Thyroid gland (tissue), 4 donors: ENCODE results near the gene TLE1. TPM values are rescaled to one million over a fixed set of nuclear protein-coding genes. Genes with fewer than 3 reads are reported as not detected.

Experiments used
- DNase-seq, 2 donors: peaks; one replicate each; pipeline ENCODE4 v3.0.0-alpha.2; 2019
- H3K27ac ChIP-seq, 3 donors: fragments of 200-600 bp; sonication (generic); 1 replicate in 2 of 3; 2 replicates in 1 of 3; pipeline ENCODE4 v1.5.1; 2016 to 2019; ENCODE audit warnings: mild to moderate bottlenecking in 1 of 3, moderate library complexity in 1 of 3
- H3K27me3 ChIP-seq: fragments of 200-600 bp; sonication (generic); one replicate; pipeline ENCODE4 v1.5.1; 2019
- H3K36me3 ChIP-seq, 2 donors: fragments of 200-600 bp; sonication (generic); one replicate each; pipeline ENCODE4 v1.5.1; 2016 to 2019
- H3K4me1 ChIP-seq, 2 donors: fragments of 200-600 bp; sonication (generic); one replicate each; pipeline ENCODE4 v1.5.1; 2017 to 2019
- H3K4me3 ChIP-seq, 3 donors: fragments of 200-600 bp; sonication (generic); replicated peaks in 1 of 3; 1 replicate in 2 of 3; 2 replicates in 1 of 3; pipeline ENCODE4 v1.5.1; 2016; ENCODE audit warnings: mild to moderate bottlenecking in 1 of 3
- H3K9me3 ChIP-seq: fragments of 200-600 bp; sonication (generic); one replicate; pipeline ENCODE4 v1.5.1; 2017
- CTCF ChIP-seq, 6 experiments: fragments of 200-600 bp in 3 of 6; fragments of 450-650 bp in 3 of 6; sonication (generic) in 3 of 6; IDR thresholded peaks; one replicate each; pipeline ENCODE4 v1.5.1; 2016 to 2019; ENCODE audit warnings: antibody characterized with exemption in 6 of 6, mild to moderate bottlenecking in 2 of 6, inconsistent platforms in 1 of 6, moderate library complexity in 1 of 6
- POLR2A ChIP-seq, 2 donors: fragments of 450-650 bp; IDR thresholded peaks; one replicate each; pipeline ENCODE4 v1.6.1; 2017; ENCODE audit warnings: antibody characterized with exemption in 2 of 2, mild to moderate bottlenecking in 2 of 2, moderate library complexity in 1 of 2
- WGBS, 2 donors: methylation state at CpG; one replicate each; pipeline ENCODE4 v1.1.5; 2017; 5-methylcytosine and 5-hydroxymethylcytosine counted together
- intact Hi-C: fragments of 100-400 bp; cut with DNase I; formaldehyde crosslinking; loops from one replicate; pipeline ENCODE4 v1.15.1; 2023
- total RNA-seq, 4 donors: library from RNA; depleted of rRNA; stranded (reverse); fragments of >200 nt; gene quantifications; one replicate each; pipeline ENCODE4 v1.2.3, GENCODE V29; 2016

Gene TLE1
- total RNA-seq, 4 donors from 2014 or later, result 40.7 to 91.1 (median 58.4) TPM

GRCh38 chr9:81634915-81635516, 54.3 kb downstream of the TLE1 start:
- Histone ChIP-seq H3K4me3 (no peak overlapping the region), H3K27me3 (no peaks in the 10 kb centered on the region), H3K27ac (no peak overlapping the region), H3K36me3 (no peaks in the 10 kb centered on the region), H3K9me3 (no peaks in the 10 kb centered on the region), H3K4me1 (peaks cover 0 to 18% of the 10 kb centered on the region in 2 donors)
- TF ChIP-seq CTCF (IDR thresholded peaks at IDR 0.05) (no peak), POLR2A (IDR thresholded peaks at IDR 0.05) (no peak)
- intact Hi-C loops, result no loop called here
- DNase-seq, result no peak
- WGBS, 2 donors, result 68 to 80% methylated on average over 5 of the region's 5 CpGs

- Histone ChIP-seq H3K4me3 (no peak overlapping the region), H3K27ac (no peak overlapping the region), H3K27me3 (no peaks in the 10 kb centered on the region), H3K9me3 (no peaks in the 10 kb centered on the region), H3K4me1 (peaks cover 0 to 16% of the 10 kb centered on the region in 2 donors), H3K36me3 (no peaks in the 10 kb centered on the region)
- WGBS, 2 donors, result 87 to 94% methylated on average over 18 of the region's 18 CpGs
- no peak for TF ChIP-seq CTCF (IDR thresholded peaks at IDR 0.05)
- TF ChIP-seq POLR2A (IDR thresholded peaks at IDR 0.05), result no peak
- no peak for DNase-seq
- intact Hi-C loops, result no loop called here
These were observed 55.1 kb downstream of the TLE1 start for GRCh38 chr9:81633952-81634854.

- no peak overlapping the region for H3K27ac ChIP-seq
- H3K36me3 ChIP-seq, result no peaks in the 10 kb centered on the region
- no peak for DNase-seq
- 89 to 100% methylated on average over 1 of the region's 1 CpG for WGBS, 2 donors
- H3K4me1 ChIP-seq, result peaks cover 0 to 7% of the 10 kb centered on the region in 2 donors
- no peaks in the 10 kb centered on the region for H3K27me3 ChIP-seq
- intact Hi-C loops, result no loop called here
- no peak for TF ChIP-seq CTCF (IDR thresholded peaks at IDR 0.05)
- no peak for TF ChIP-seq POLR2A (IDR thresholded peaks at IDR 0.05)
- H3K4me3 ChIP-seq, result no peak overlapping the region
- H3K9me3 ChIP-seq, result no peaks in the 10 kb centered on the region
These were observed 56.7 kb downstream of the TLE1 start for GRCh38 chr9:81632599-81632998.

GRCh38 chr9:81631218-81631745, 58.1 kb downstream of the TLE1 start:
- H3K9me3 ChIP-seq, result no peaks in the 10 kb centered on the region
- DNase-seq, result no peak
- H3K27me3 ChIP-seq, result no peaks in the 10 kb centered on the region
- H3K27ac ChIP-seq, result no peak overlapping the region
- H3K4me3 ChIP-seq, result no peak overlapping the region
- intact Hi-C loops, result no loop called here
- TF ChIP-seq POLR2A (IDR thresholded peaks at IDR 0.05), result no peak
- TF ChIP-seq CTCF (IDR thresholded peaks at IDR 0.05), result no peak
- H3K36me3 ChIP-seq, result no peaks in the 10 kb centered on the region
- WGBS, 2 donors, result 92 to 96% methylated on average over 7 of the region's 7 CpGs
- H3K4me1 ChIP-seq, result peaks cover 0 to 12% of the 10 kb centered on the region in 2 donors

GRCh38 chr9:81629440-81629839, 59.9 kb downstream of the TLE1 start:
- 90% methylated on average over 2 of the region's 2 CpGs for WGBS, 2 donors
- intact Hi-C loops, result no loop called here
- Histone ChIP-seq H3K9me3 (no peaks in the 10 kb centered on the region), H3K4me1 (peaks cover under 1 to 12% of the 10 kb centered on the region in 2 donors), H3K4me3 (no peak overlapping the region), H3K27me3 (no peaks in the 10 kb centered on the region), H3K36me3 (no peaks in the 10 kb centered on the region), H3K27ac (no peak overlapping the region)
- DNase-seq, result no peak
- no peak for TF ChIP-seq POLR2A (IDR thresholded peaks at IDR 0.05)
- no peak for TF ChIP-seq CTCF (IDR thresholded peaks at IDR 0.05)
